ENCODE results near the gene PRKAG2. TPM values are rescaled to one million over a fixed set of nuclear protein-coding genes. Genes with fewer than 3 reads are reported as not detected.

PRKAG2 gene
- total and polyA plus RNA-seq, 4 donors = 17.5 to 33.3 (median 23.9) TPM

DNA sequence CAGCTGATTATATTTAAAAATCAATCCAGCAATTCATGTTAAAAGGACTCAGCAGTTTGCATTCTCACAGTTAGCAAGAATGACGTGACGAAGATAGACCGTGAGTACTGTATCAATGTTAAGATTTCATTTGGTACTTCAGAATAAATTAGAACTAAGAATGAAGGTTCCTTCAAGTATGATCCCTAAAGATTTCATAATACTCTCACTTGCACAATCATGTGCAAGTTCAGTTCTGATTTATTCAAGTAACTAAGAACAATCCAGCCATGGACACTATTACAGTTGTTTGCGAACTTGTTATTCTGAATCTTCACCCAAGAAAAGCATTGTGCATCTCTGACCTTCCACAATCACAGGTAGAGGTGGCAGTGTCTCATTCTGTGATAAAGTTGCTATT lies 365.0 kb downstream of the PRKAG2 start:
- no peak overlapping the region for H3K4me3 ChIP-seq
- H3K36me3 ChIP-seq (ENCODE audit: control insufficient read depth in 4 of 4, insufficient read depth in 4 of 4, low read length in 4 of 4) = peaks cover 0 to 4% (median 0%) of the 10 kb centered on the region in 4 donors
- H3K4me1 ChIP-seq (ENCODE audit: control insufficient read depth in 5 of 5, insufficient read depth in 5 of 5, low read length in 5 of 5) = peaks cover 7 to 51% (median 25%) of the 10 kb centered on the region in 5 donors
- ATAC-seq (ENCODE audit: insufficient read depth, low FRiP score) = no peak
- H3K27ac ChIP-seq (ENCODE audit: low read depth in 1 of 2, low read length in 1 of 2) = peak overlapping the region in 1 of 2 donors; percentile 6
- 61 to 65% methylated on average over 4 of the region's 4 CpGs for WGBS, 2 donors
- TF ChIP-seq, protein P1, sequence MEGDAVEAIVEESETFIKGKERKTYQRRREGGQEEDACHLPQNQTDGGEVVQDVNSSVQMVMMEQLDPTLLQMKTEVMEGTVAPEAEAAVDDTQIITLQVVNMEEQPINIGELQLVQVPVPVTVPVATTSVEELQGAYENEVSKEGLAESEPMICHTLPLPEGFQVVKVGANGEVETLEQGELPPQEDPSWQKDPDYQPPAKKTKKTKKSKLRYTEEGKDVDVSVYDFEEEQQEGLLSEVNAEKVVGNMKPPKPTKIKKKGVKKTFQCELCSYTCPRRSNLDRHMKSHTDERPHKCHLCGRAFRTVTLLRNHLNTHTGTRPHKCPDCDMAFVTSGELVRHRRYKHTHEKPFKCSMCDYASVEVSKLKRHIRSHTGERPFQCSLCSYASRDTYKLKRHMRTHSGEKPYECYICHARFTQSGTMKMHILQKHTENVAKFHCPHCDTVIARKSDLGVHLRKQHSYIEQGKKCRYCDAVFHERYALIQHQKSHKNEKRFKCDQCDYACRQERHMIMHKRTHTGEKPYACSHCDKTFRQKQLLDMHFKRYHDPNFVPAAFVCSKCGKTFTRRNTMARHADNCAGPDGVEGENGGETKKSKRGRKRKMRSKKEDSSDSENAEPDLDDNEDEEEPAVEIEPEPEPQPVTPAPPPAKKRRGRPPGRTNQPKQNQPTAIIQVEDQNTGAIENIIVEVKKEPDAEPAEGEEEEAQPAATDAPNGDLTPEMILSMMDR (IDR thresholded peaks at IDR 0.05; ENCODE audit: control extremely low read depth, extremely low read depth) = no peak
- DNase-seq = peak in 1 of 3 donors; percentile 63
- H3K9me3 ChIP-seq (ENCODE audit: control insufficient read depth in 4 of 4, insufficient read depth in 3 of 4, low read length in 3 of 4) = no peaks in the 10 kb centered on the region
- no peaks in the 10 kb centered on the region for H3K27me3 ChIP-seq (ENCODE audit: control insufficient read depth in 3 of 3, insufficient read depth in 3 of 3, low read length in 2 of 3)
- no peak overlapping the region for H3K9ac ChIP-seq (ENCODE audit: insufficient read depth in 1 of 2, low read length in 2 of 2)

DNA sequence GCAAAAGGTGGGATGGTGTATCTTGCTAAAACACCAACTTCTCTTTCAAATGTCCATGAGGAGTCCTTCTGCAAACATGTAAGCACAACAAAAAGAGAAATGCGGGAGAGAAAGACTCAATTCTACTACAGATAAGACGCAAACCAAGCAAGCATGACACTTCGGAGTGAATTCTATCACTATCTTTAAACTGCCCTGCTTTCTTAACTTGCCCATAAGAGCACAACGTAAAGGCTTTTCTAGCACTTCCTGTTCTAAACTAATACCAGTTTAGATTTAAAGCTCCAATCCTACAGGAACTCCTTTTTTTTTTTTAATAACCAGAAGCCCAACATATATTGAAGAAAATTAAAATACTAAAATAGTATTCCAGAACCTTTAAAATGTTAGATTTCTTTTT lies 365.6 kb downstream of the PRKAG2 start:
- Histone ChIP-seq H3K27me3 (ENCODE audit: control insufficient read depth in 3 of 3, insufficient read depth in 3 of 3, low read length in 2 of 3) (no peaks in the 10 kb centered on the region), H3K9me3 (ENCODE audit: control insufficient read depth in 4 of 4, insufficient read depth in 3 of 4, low read length in 3 of 4) (no peaks in the 10 kb centered on the region), H3K36me3 (ENCODE audit: control insufficient read depth in 4 of 4, insufficient read depth in 4 of 4, low read length in 4 of 4) (peaks cover 0 to 4% (median 0%) of the 10 kb centered on the region in 4 donors), H3K27ac (ENCODE audit: low read depth in 1 of 2, low read length in 1 of 2) (no peak overlapping the region), H3K4me3 (no peak overlapping the region), H3K9ac (ENCODE audit: insufficient read depth in 1 of 2, low read length in 2 of 2) (no peak overlapping the region), H3K4me1 (ENCODE audit: control insufficient read depth in 5 of 5, insufficient read depth in 5 of 5, low read length in 5 of 5) (peaks cover 7 to 47% (median 20%) of the 10 kb centered on the region in 5 donors)
- DNase-seq (no peak), ATAC-seq (ENCODE audit: insufficient read depth, low FRiP score) (no peak)
- 77 to 89% methylated on average over 4 of the region's 4 CpGs for WGBS, 2 donors
- TF ChIP-seq, protein P1 (IDR thresholded peaks at IDR 0.05; ENCODE audit: control extremely low read depth, extremely low read depth) = no peak

DNA sequence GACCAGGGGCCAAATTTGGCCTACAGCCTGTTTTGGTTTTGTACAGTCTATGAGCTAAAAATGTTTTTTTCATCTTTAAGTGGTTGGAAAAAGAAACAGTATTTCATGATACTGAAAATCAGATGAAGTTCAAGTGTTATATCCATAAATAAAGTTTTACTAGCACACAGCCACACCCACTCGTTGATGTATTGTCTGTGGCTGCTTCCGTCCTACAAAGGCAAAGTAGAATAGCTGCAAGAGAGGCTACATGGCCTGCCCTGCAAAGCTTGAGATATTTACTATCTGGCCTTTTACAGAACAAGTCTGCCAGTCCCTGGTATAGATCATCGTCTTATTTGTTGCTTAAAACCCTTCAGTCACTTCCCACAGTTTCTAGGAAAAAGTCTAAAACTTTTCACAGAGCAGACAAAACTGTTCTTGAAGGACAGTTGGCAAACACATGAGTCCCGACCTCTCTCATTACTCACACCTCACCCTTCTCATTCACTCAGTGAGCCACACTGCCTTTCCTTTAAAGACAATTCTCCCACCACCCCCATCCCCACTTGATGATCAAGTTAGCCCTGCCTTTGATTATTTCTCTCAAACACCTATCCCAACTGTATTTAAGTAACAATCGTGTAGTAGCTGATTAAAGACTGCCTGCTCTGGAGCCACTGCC lies 367.1 kb downstream of the PRKAG2 start:
- H3K9ac ChIP-seq (ENCODE audit: insufficient read depth in 1 of 2, low read length in 2 of 2) = no peak overlapping the region
- ATAC-seq (ENCODE audit: insufficient read depth, low FRiP score) (no peak), DNase-seq (no peak)
- 71 to 84% methylated on average over 5 of the region's 5 CpGs for WGBS, 2 donors
- peaks cover 7 to 38% (median 14%) of the 10 kb centered on the region in 5 donors for H3K4me1 ChIP-seq (ENCODE audit: control insufficient read depth in 5 of 5, insufficient read depth in 5 of 5, low read length in 5 of 5)
- no peak overlapping the region for H3K4me3 ChIP-seq
- H3K9me3 ChIP-seq (ENCODE audit: control insufficient read depth in 4 of 4, insufficient read depth in 3 of 4, low read length in 3 of 4) = no peaks in the 10 kb centered on the region
- H3K27ac ChIP-seq (ENCODE audit: low read depth in 1 of 2, low read length in 1 of 2) = peak overlapping the region in 1 of 2 donors; percentile 29
- H3K36me3 ChIP-seq (ENCODE audit: control insufficient read depth in 4 of 4, insufficient read depth in 4 of 4, low read length in 4 of 4) = peaks cover 0 to 4% (median 0%) of the 10 kb centered on the region in 4 donors
- TF ChIP-seq, protein P1 (IDR thresholded peaks at IDR 0.05; ENCODE audit: control extremely low read depth, extremely low read depth) = no peak
- no peaks in the 10 kb centered on the region for H3K27me3 ChIP-seq (ENCODE audit: control insufficient read depth in 3 of 3, insufficient read depth in 3 of 3, low read length in 2 of 3)
